IMR-90 (cell line): ENCODE data around the gene WDFY1. TPM values are rescaled to one million over a fixed set of nuclear protein-coding genes. Genes with fewer than 3 reads are reported as not detected.

ENCODE experiments used
- ATAC-seq: fragments of 200-7000 bp; cut with Tn5 transposase; 2 replicates; pipeline ENCODE4 v1.9.1; 2020; ENCODE audit warnings: low read depth, mild to moderate bottlenecking, moderate library complexity
- BruUV-seq: library from RNA; stranded (reverse); fragments of 400-500 nt; replicated peaks from 2 replicates; lab custom pipeline; 2021; lab: Mats Ljungman, UMichigan
- CTCF ChIA-PET: fragments of 300-600 bp; formaldehyde crosslinking; extraction: SDS; loops from one replicate; lab custom pipeline; 2021; ENCODE audit warnings: antibody characterized with exemption; lab: Yijun Ruan, JAX
- POLR2A ChIA-PET: fragments of 300-600 bp; sonication (Branson Sonifier 250); formaldehyde crosslinking; loops from one replicate; lab custom pipeline; 2022; ENCODE audit warnings: antibody characterized with exemption; ENCODE audit not compliant: unreplicated experiment; lab: Charles Lee
- DNase-seq: peaks from one replicate; pipeline ENCODE4 v3.0.0; 2013
- H2AFZ ChIP-seq: replicated peaks from 2 replicates; pipeline ENCODE3; 2013; ENCODE audit warnings: low read length, mild to moderate bottlenecking; ENCODE audit not compliant: poor library complexity
- H2AK5ac ChIP-seq: 2 replicates; pipeline ENCODE4 v1.6.1; 2013; ENCODE audit warnings: low read depth, low read length, inconsistent platforms
- H2AK9ac ChIP-seq: replicated peaks from 2 replicates; pipeline ENCODE3; 2013; ENCODE audit warnings: mild to moderate bottlenecking, low read depth, low read length, moderate library complexity; ENCODE audit not compliant: poor library complexity
- H2BK120ac ChIP-seq: 2 replicates; pipeline ENCODE4 v1.6.1; 2013; ENCODE audit warnings: low read depth, low read length, inconsistent platforms
- H2BK15ac ChIP-seq: 3 replicates; pipeline ENCODE4 v1.6.1; 2013; ENCODE audit warnings: low read depth, low read length, inconsistent platforms
- H2BK20ac ChIP-seq: 2 replicates; pipeline ENCODE4 v1.6.1; 2013; ENCODE audit warnings: low read depth, mild to moderate bottlenecking, inconsistent platforms, low read length, moderate library complexity
- H2BK5ac ChIP-seq: 2 replicates; pipeline ENCODE4 v1.6.1; 2013; ENCODE audit warnings: mild to moderate bottlenecking, low read depth, low read length, inconsistent platforms; ENCODE audit not compliant: poor library complexity, severe bottlenecking
- H3K14ac ChIP-seq: replicated peaks from 2 replicates; pipeline ENCODE4 v1.6.1; 2013; ENCODE audit warnings: low read depth, low read length, inconsistent platforms
- H3K18ac ChIP-seq: 2 replicates; pipeline ENCODE4 v1.6.1; 2013; ENCODE audit warnings: low read depth, low read length, control low read depth
- H3K23ac ChIP-seq: 2 replicates; pipeline ENCODE4 v1.6.1; 2013; ENCODE audit warnings: low read depth, low read length, inconsistent platforms
- H3K27ac ChIP-seq: 2 replicates; pipeline ENCODE4 v1.5.1; 2013; ENCODE audit warnings: mild to moderate bottlenecking, control low read depth, low read length; ENCODE audit not compliant: insufficient read depth
- H3K27me3 ChIP-seq: 2 replicates; pipeline ENCODE4 v1.6.1; 2013; ENCODE audit warnings: low read length; ENCODE audit not compliant: control insufficient read depth, insufficient read depth
- H3K36me3 ChIP-seq: 2 replicates; pipeline ENCODE4 v1.6.1; 2013; ENCODE audit warnings: low read length, mixed read lengths; ENCODE audit not compliant: control insufficient read depth, insufficient read depth
- H3K4ac ChIP-seq: 2 replicates; pipeline ENCODE4 v1.6.1; 2013; ENCODE audit warnings: low read depth, low read length, inconsistent platforms
- H3K4me1 ChIP-seq: 2 replicates; pipeline ENCODE4 v1.6.1; 2013; ENCODE audit warnings: low read length, mixed read lengths; ENCODE audit not compliant: control insufficient read depth, insufficient read depth
- H3K4me2 ChIP-seq: 2 replicates; pipeline ENCODE4 v1.6.1; 2013; ENCODE audit warnings: low read depth, mild to moderate bottlenecking, control low read depth, low read length, moderate library complexity
- H3K4me3 ChIP-seq: 2 replicates; pipeline ENCODE4 v1.5.1; 2013; ENCODE audit warnings: low read depth, mild to moderate bottlenecking, control low read depth, low read length, moderate library complexity; ENCODE audit not compliant: insufficient read depth
- H3K56ac ChIP-seq: 2 replicates; pipeline ENCODE4 v1.6.1; 2013; ENCODE audit warnings: low read length, inconsistent platforms; ENCODE audit not compliant: insufficient read depth; ENCODE audit errors: extremely low read depth
- H3K79me1 ChIP-seq, 2 experiments: 2 replicates each; pipeline ENCODE4 v1.6.1; 2013; ENCODE audit warnings: low read length in 2 of 2, inconsistent platforms in 1 of 2, low read depth in 1 of 2
- H3K9ac ChIP-seq: 2 replicates; pipeline ENCODE4 v1.6.1; 2013; ENCODE audit warnings: low read depth, low read length, control low read depth
- H3K9me1 ChIP-seq: 2 replicates; pipeline ENCODE4 v1.6.1; 2013; ENCODE audit warnings: low read length, inconsistent platforms; ENCODE audit not compliant: insufficient read depth
- H3K9me3 ChIP-seq: 2 replicates; pipeline ENCODE4 v1.6.1; 2013; ENCODE audit warnings: low read length; ENCODE audit not compliant: control insufficient read depth, insufficient read depth
- H4K20me1 ChIP-seq: 2 replicates; pipeline ENCODE4 v1.6.1; 2013; ENCODE audit warnings: low read length, inconsistent platforms; ENCODE audit not compliant: insufficient read depth
- H4K5ac ChIP-seq: 2 replicates; pipeline ENCODE4 v1.6.1; 2013; ENCODE audit warnings: mild to moderate bottlenecking, low read depth, low read length, control low read depth
- H4K8ac ChIP-seq, 2 experiments: 2 replicates each; pipeline ENCODE4 v1.6.1; 2013; ENCODE audit warnings: low read depth in 2 of 2, low read length in 2 of 2, control low read depth in 1 of 2, inconsistent platforms in 1 of 2
- H4K91ac ChIP-seq: 2 replicates; pipeline ENCODE4 v1.6.1; 2013; ENCODE audit warnings: low read depth, low read length, inconsistent platforms; ENCODE audit not compliant: insufficient read depth
- BHLHE40 ChIP-seq: fragments of 150-350 bp; IDR thresholded peaks from 2 replicates; pipeline ENCODE4 v1.6.1; 2016; ENCODE audit warnings: mild to moderate bottlenecking, low read depth, low read length
- CEBPB ChIP-seq: IDR thresholded peaks from 2 replicates; pipeline ENCODE4 v1.6.1; 2012; ENCODE audit warnings: low read depth, low read length, improper control_type of control experiment
- CHD1 ChIP-seq: IDR thresholded peaks from 2 replicates; pipeline ENCODE4 v1.6.1; 2012; ENCODE audit warnings: low read depth, low read length, improper control_type of control experiment
- FOS ChIP-seq: fragments of 150-350 bp; IDR thresholded peaks from 2 replicates; pipeline ENCODE4 v1.6.1; 2016; ENCODE audit warnings: low read depth, low read length
- MAZ ChIP-seq: IDR thresholded peaks from 2 replicates; pipeline ENCODE4 v1.6.1; 2012; ENCODE audit warnings: low read depth, mild to moderate bottlenecking, low read length, improper control_type of control experiment, moderate library complexity, borderline replicate concordance
- NFE2L2 ChIP-seq: fragments of 150-350 bp; IDR thresholded peaks from 2 replicates; pipeline ENCODE4 v1.6.1; 2016; ENCODE audit warnings: low read depth, mild to moderate bottlenecking, low read length
- POLR2A ChIP-seq: IDR thresholded peaks from 2 replicates; pipeline ENCODE4 v1.6.1; 2012; ENCODE audit warnings: mild to moderate bottlenecking, low read depth, low read length
- RAD21 ChIP-seq: IDR thresholded peaks from 2 replicates; pipeline ENCODE4 v1.6.1; 2012; ENCODE audit warnings: low read length, improper control_type of control experiment
- RCOR1 ChIP-seq: IDR thresholded peaks from 2 replicates; pipeline ENCODE4 v1.6.1; 2012; ENCODE audit warnings: mild to moderate bottlenecking, low read length, improper control_type of control experiment; ENCODE audit not compliant: insufficient replicate concordance
- SMC3 ChIP-seq: fragments of 150-350 bp; IDR thresholded peaks from 2 replicates; pipeline ENCODE4 v1.6.1; 2016; ENCODE audit warnings: low read depth, mild to moderate bottlenecking, antibody characterized with exemption, low read length, moderate library complexity
- WGBS, 2 experiments: methylation state at CpG; one replicate each; pipeline versions ENCODE4 v1.1.5 to v1.1.7; 2013; ENCODE audit warnings: missing lambda C conversion rate in 2 of 2; ENCODE audit not compliant: insufficient read length in 1 of 2; ENCODE audit errors: extremely low coverage in 2 of 2; 5-methylcytosine and 5-hydroxymethylcytosine counted together
- dilution Hi-C: fragments of 300-500 bp; cut with HindIII; formaldehyde crosslinking; loops from one replicate; pipeline ENCODE4 v1.14.3; 2018; ENCODE audit warnings: low sequenced_read_pairs; ENCODE audit not compliant: unreplicated experiment
- in situ Hi-C: fragments of 300-500 bp; cut with MboI; formaldehyde crosslinking; loops from 3 replicates; pipeline ENCODE4 v1.14.3; 2019; ENCODE audit warnings: low sequenced_read_pairs, inconsistent platforms, mixed read lengths
- intact Hi-C: fragments of 100-400 bp; cut with micrococcal nuclease; formaldehyde crosslinking; loops from 2 replicates; pipeline ENCODE4 v1.10.0; 2022
- polyA plus RNA-seq, 3 experiments: library from polyadenylated mRNA; depleted of rRNA; stranded (reverse); fragments of >200 nt; gene quantifications; 2 replicates each; pipeline ENCODE4 v1.2.3, GENCODE V29; 2012; ENCODE audit warnings: low replicate concordance in 1 of 3
- total RNA-seq: library from RNA; depleted of rRNA; stranded (reverse); fragments of >200 nt; gene quantifications from 2 replicates; pipeline ENCODE4 v1.2.3, GENCODE V29; 2012
- TF ChIP-seq, protein P1 (sequence below): conservative IDR thresholded peaks from 2 replicates; pipeline ENCODE4 v1.5.1; 2012; ENCODE audit warnings: mild to moderate bottlenecking, low read depth, low read length, improper control_type of control experiment
- TF ChIP-seq, protein P2 (sequence below): fragments of 150-350 bp; IDR thresholded peaks from 2 replicates; pipeline ENCODE4 v1.6.1; 2016; ENCODE audit warnings: low read depth, mild to moderate bottlenecking, low read length, moderate library complexity, borderline replicate concordance
- TF ChIP-seq, protein P3 (sequence below): fragments of 150-350 bp; IDR thresholded peaks from 2 replicates; pipeline ENCODE4 v1.6.1; 2017; ENCODE audit warnings: mild to moderate bottlenecking, antibody characterized with exemption, low read length, low read depth

WDFY1 gene
- total and polyA plus RNA-seq, 2 of the 4 experiments (the other 2 are of a cell fraction) = 35.6 to 93.6 TPM

DNA sequence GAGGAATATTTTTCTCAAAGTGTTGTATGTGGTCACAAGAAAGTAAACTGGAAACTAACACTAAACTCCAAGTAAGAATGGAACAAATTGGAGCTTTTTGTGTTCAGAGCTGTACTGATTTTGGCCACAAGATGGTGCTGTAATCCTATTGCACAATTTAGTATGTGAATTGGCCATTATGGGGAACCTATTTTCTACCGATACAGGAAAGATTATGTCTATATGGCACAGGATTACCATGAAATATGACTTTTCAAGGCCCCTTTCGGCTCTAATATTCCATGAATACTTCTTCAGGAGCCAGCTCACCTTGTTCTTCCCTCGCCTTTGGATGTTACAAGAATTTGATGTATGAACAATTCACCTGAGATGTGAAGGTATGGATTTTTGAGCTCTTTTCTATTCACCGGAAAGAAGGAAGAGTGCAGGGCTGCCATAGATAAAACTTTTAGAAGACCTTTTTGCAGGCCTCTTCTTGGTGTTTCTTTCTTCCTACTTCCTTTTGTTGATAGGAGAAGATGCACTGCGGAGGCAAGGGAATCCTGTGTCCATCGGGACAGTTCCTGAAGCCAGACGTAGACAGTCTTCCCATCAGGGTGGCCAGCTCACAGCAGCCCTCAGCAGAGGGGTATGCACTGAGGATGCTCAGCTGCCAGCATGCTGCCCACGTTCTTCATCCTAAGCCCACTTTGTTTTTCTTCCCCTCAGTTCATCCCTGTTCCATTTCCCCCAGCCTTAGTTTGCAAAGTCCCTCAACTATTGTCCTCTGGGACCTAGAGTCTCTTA, 25.4 kb upstream of the WDFY1 start:
- ChIA-PET CTCF (interaction anchor here (0.5 to 2.8 kb wide), 12 partner anchors 9 to 398 kb away, joined by 3 to 33 read pairs (median 4); no protein-coding TSS in a partner anchor), POLR2A (interaction anchor here (0.7 kb wide), 2 partner anchors 309 to 314 kb away, joined by 3 read pairs; no protein-coding TSS in a partner anchor)
- dilution Hi-C loops (no loop called here), in situ Hi-C loops (no loop called here), intact Hi-C loops (loop anchor here (1.0 to 5.0 kb wide), 7 partner anchors 23 to 807 kb away; partner anchors contain the start of gene SERPINE2)
- no peak overlapping the region for H4K8ac ChIP-seq
- no peak overlapping the region for H3K56ac ChIP-seq
- H3K27ac ChIP-seq = no peak overlapping the region
- no peak overlapping the region for H2AFZ ChIP-seq
- H4K91ac ChIP-seq = no peak overlapping the region
- H3K18ac ChIP-seq = no peak overlapping the region
- H3K4me3 ChIP-seq = no peak overlapping the region
- H3K36me3 ChIP-seq = peaks cover 13% of the 10 kb centered on the region
- H3K4ac ChIP-seq = no peak overlapping the region
- H2AK9ac ChIP-seq = no peak overlapping the region
- peaks cover 0 to 3% of the 10 kb centered on the region in 2 experiments; a peak in 1 of 4 replicates for H3K79me1 ChIP-seq
- H3K9me1 ChIP-seq = no peaks in the 10 kb centered on the region
- BruUV-seq = no TSS peak
- TF ChIP-seq, protein P1, sequence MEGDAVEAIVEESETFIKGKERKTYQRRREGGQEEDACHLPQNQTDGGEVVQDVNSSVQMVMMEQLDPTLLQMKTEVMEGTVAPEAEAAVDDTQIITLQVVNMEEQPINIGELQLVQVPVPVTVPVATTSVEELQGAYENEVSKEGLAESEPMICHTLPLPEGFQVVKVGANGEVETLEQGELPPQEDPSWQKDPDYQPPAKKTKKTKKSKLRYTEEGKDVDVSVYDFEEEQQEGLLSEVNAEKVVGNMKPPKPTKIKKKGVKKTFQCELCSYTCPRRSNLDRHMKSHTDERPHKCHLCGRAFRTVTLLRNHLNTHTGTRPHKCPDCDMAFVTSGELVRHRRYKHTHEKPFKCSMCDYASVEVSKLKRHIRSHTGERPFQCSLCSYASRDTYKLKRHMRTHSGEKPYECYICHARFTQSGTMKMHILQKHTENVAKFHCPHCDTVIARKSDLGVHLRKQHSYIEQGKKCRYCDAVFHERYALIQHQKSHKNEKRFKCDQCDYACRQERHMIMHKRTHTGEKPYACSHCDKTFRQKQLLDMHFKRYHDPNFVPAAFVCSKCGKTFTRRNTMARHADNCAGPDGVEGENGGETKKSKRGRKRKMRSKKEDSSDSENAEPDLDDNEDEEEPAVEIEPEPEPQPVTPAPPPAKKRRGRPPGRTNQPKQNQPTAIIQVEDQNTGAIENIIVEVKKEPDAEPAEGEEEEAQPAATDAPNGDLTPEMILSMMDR = peak; percentile 95
- TF ChIP-seq NFE2L2 (no peak), CEBPB (peak; percentile 97), FOS (no peak), CHD1 (no peak), BHLHE40 (no peak), POLR2A (no peak), RCOR1 (no peak), MAZ (no peak), SMC3 (peak; percentile 91), RAD21 (peak; percentile 92)
- TF ChIP-seq, protein P2, sequence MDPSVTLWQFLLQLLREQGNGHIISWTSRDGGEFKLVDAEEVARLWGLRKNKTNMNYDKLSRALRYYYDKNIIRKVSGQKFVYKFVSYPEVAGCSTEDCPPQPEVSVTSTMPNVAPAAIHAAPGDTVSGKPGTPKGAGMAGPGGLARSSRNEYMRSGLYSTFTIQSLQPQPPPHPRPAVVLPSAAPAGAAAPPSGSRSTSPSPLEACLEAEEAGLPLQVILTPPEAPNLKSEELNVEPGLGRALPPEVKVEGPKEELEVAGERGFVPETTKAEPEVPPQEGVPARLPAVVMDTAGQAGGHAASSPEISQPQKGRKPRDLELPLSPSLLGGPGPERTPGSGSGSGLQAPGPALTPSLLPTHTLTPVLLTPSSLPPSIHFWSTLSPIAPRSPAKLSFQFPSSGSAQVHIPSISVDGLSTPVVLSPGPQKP = no peak
- TF ChIP-seq, protein P3, sequence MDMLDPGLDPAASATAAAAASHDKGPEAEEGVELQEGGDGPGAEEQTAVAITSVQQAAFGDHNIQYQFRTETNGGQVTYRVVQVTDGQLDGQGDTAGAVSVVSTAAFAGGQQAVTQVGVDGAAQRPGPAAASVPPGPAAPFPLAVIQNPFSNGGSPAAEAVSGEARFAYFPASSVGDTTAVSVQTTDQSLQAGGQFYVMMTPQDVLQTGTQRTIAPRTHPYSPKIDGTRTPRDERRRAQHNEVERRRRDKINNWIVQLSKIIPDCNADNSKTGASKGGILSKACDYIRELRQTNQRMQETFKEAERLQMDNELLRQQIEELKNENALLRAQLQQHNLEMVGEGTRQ = no peak
- H4K20me1 ChIP-seq = no peaks in the 10 kb centered on the region
- H3K27me3 ChIP-seq = no peaks in the 10 kb centered on the region
- no peak overlapping the region for H3K23ac ChIP-seq
- H2BK5ac ChIP-seq = no peak overlapping the region
- no peak overlapping the region for H3K14ac ChIP-seq
- no CpG with 5 or more reads among the region's 8 CpGs for WGBS, 2 experiments
- no peak overlapping the region for H2BK15ac ChIP-seq
- no peak overlapping the region for H4K5ac ChIP-seq
- DNase-seq (peak; percentile 67), ATAC-seq (peak; percentile 80)
- H2BK20ac ChIP-seq = no peak overlapping the region
- H2AK5ac ChIP-seq = no peak overlapping the region
- H2BK120ac ChIP-seq = no peak overlapping the region
- H3K4me1 ChIP-seq = no peaks in the 10 kb centered on the region
- H3K4me2 ChIP-seq = no peak overlapping the region
- no peaks in the 10 kb centered on the region for H3K9me3 ChIP-seq
- no peak overlapping the region for H3K9ac ChIP-seq
